IMR-90 (cell line): ENCODE data around the gene SOX12.

ENCODE experiments used
- BHLHE40 ChIP-seq: fragments of 150-350 bp; IDR thresholded peaks from 2 replicates; pipeline ENCODE4 v1.6.1; 2016; ENCODE audit warnings: mild to moderate bottlenecking, low read depth, low read length
- CEBPB ChIP-seq: IDR thresholded peaks from 2 replicates; pipeline ENCODE4 v1.6.1; 2012; ENCODE audit warnings: low read depth, low read length, improper control_type of control experiment
- CHD1 ChIP-seq: IDR thresholded peaks from 2 replicates; pipeline ENCODE4 v1.6.1; 2012; ENCODE audit warnings: low read depth, low read length, improper control_type of control experiment
- CTCF ChIP-seq: conservative IDR thresholded peaks from 2 replicates; pipeline ENCODE4 v1.5.1; 2012; ENCODE audit warnings: mild to moderate bottlenecking, low read depth, low read length, improper control_type of control experiment
- MAFK ChIP-seq: IDR thresholded peaks from 2 replicates; pipeline ENCODE4 v1.6.1; 2012; ENCODE audit warnings: low read depth, low read length, improper control_type of control experiment
- MXI1 ChIP-seq: IDR thresholded peaks from 2 replicates; pipeline ENCODE4 v1.6.1; 2012; ENCODE audit warnings: low read depth, mild to moderate bottlenecking, low read length, moderate library complexity, borderline replicate concordance
- POLR2A ChIP-seq: IDR thresholded peaks from 2 replicates; pipeline ENCODE4 v1.6.1; 2012; ENCODE audit warnings: mild to moderate bottlenecking, low read depth, low read length
- RAD21 ChIP-seq: IDR thresholded peaks from 2 replicates; pipeline ENCODE4 v1.6.1; 2012; ENCODE audit warnings: low read length, improper control_type of control experiment
- RFX5 ChIP-seq: IDR thresholded peaks from 2 replicates; pipeline ENCODE4 v1.8.0; 2012; ENCODE audit warnings: low read depth, mild to moderate bottlenecking, low read length, moderate library complexity
- SMC3 ChIP-seq: fragments of 150-350 bp; IDR thresholded peaks from 2 replicates; pipeline ENCODE4 v1.6.1; 2016; ENCODE audit warnings: low read depth, mild to moderate bottlenecking, antibody characterized with exemption, low read length, moderate library complexity
- USF2 ChIP-seq: fragments of 150-350 bp; IDR thresholded peaks from 2 replicates; pipeline ENCODE4 v1.6.1; 2017; ENCODE audit warnings: mild to moderate bottlenecking, antibody characterized with exemption, low read length, low read depth
- TF ChIP-seq, protein P1 (sequence below): fragments of 150-350 bp; IDR thresholded peaks from 2 replicates; pipeline ENCODE4 v1.6.1; 2016; ENCODE audit warnings: low read depth, mild to moderate bottlenecking, low read length, moderate library complexity, borderline replicate concordance

GRCh38 chr20:284172-284571 is 41.2 kb upstream of the SOX12 start:
- TF ChIP-seq CTCF (no peak), POLR2A (no peak), MXI1 (no peak), BHLHE40 (no peak), RAD21 (no peak), CEBPB (no peak), MAFK (no peak), SMC3 (no peak), CHD1 (no peak), USF2 (no peak), RFX5 (no peak)
- TF ChIP-seq, protein P1, sequence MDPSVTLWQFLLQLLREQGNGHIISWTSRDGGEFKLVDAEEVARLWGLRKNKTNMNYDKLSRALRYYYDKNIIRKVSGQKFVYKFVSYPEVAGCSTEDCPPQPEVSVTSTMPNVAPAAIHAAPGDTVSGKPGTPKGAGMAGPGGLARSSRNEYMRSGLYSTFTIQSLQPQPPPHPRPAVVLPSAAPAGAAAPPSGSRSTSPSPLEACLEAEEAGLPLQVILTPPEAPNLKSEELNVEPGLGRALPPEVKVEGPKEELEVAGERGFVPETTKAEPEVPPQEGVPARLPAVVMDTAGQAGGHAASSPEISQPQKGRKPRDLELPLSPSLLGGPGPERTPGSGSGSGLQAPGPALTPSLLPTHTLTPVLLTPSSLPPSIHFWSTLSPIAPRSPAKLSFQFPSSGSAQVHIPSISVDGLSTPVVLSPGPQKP, result no peak
